ENCODE measurements around the gene SYNC. TPM values are rescaled to one million over a fixed set of nuclear protein-coding genes. Genes with fewer than 3 reads are reported as not detected.

Gene SYNC
- total and polyA plus RNA-seq, 2 experiments from 2014 or later: 6.8 to 9.0 TPM

DNA sequence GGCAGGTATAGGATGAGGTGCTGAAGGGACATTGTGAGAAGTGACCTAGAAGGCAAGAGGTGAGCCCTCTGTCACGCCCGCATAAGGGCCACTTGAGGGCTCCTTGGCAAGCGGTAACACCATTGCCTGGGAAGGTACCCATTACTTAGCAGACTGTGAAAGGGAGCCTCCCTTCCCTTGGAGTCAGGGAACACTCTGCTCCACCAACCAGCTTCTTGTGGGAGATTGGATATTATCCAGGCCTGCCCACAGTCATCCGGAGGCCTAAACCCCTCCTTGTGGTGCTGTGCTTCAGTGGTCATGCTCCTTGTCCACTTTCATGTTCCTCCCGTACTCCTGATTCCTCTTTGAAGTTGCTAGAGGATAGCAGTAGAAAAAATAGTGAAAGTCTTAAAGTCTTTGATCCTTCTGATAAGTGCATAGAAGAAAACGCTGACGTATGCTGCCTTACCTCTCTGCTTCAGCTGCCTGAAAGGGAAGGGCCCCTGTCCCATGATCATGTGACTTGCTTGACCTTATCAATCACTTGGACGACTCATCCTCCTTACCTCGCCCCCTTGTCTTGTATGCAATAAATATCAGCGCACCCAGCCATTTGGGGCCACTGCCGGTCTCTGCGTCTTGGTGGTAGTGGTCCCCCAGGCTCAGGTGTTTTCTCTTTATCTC is 35.5 kb downstream of the SYNC start:
- Histone ChIP-seq H2AFZ (no peak overlapping the region), H3K27ac (no peak overlapping the region), H3K4me3 (no peak overlapping the region), H3K4me1 (ENCODE audit: insufficient read depth) (no peaks in the 10 kb centered on the region), H3K4me2 (no peak overlapping the region), H4K20me1 (ENCODE audit: insufficient read depth, poor library complexity, severe bottlenecking) (peaks cover 7% of the 10 kb centered on the region), H3K9me3 (ENCODE audit: low read depth) (no peaks in the 10 kb centered on the region), H3K27me3 (no peaks in the 10 kb centered on the region), H3K36me3 (replicated peaks; ENCODE audit: insufficient read depth, low read depth) (no peaks in the 10 kb centered on the region), H3K9me2 (replicated peaks; ENCODE audit: insufficient read depth) (no peaks in the 10 kb centered on the region), H3K79me2 (peaks cover 67% of the 10 kb centered on the region)
- DNase-seq (ENCODE audit: low spot score): peak; percentile 34
- TF ChIP-seq EZH2 (IDR thresholded peaks at IDR 0.05; ENCODE audit: borderline replicate concordance) (no peak), EZH2phosphoT487 (IDR thresholded peaks at IDR 0.05; ENCODE audit: low read depth, severe bottlenecking, unreplicated experiment) (no peak)
- TF ChIP-seq, protein P1, sequence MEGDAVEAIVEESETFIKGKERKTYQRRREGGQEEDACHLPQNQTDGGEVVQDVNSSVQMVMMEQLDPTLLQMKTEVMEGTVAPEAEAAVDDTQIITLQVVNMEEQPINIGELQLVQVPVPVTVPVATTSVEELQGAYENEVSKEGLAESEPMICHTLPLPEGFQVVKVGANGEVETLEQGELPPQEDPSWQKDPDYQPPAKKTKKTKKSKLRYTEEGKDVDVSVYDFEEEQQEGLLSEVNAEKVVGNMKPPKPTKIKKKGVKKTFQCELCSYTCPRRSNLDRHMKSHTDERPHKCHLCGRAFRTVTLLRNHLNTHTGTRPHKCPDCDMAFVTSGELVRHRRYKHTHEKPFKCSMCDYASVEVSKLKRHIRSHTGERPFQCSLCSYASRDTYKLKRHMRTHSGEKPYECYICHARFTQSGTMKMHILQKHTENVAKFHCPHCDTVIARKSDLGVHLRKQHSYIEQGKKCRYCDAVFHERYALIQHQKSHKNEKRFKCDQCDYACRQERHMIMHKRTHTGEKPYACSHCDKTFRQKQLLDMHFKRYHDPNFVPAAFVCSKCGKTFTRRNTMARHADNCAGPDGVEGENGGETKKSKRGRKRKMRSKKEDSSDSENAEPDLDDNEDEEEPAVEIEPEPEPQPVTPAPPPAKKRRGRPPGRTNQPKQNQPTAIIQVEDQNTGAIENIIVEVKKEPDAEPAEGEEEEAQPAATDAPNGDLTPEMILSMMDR (IDR thresholded peaks at IDR 0.05; ENCODE audit: poor library complexity): no peak
- 71% methylated on average over 12 of the region's 12 CpGs for WGBS (ENCODE audit: low lambda C conversion rate, missing lambda C conversion rate)

DNA sequence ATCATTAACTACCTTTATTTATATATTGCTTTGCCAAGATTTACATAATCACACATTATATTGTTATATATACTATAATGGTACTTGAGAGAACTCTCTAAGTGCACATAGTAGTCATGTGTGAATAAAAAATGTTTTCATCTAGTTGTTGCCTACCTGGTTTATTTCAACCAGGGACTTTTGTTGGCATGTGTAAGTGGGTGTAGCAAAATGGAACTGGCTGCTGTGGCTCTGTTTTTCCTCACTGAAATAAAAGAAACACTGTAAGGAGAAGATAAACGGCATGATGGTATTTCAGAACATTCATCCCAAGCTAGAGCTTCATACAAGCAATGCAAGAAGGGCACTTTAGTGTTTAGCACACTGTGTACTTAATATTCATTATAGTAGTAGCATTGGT is 36.7 kb downstream of the SYNC start:
- Histone ChIP-seq H3K27ac (no peak overlapping the region), H4K20me1 (ENCODE audit: insufficient read depth, poor library complexity, severe bottlenecking) (peaks cover 7% of the 10 kb centered on the region), H3K4me3 (no peak overlapping the region), H3K4me2 (no peak overlapping the region), H3K36me3 (replicated peaks; ENCODE audit: insufficient read depth, low read depth) (no peaks in the 10 kb centered on the region), H3K27me3 (no peaks in the 10 kb centered on the region), H2AFZ (no peak overlapping the region), H3K4me1 (ENCODE audit: insufficient read depth) (no peaks in the 10 kb centered on the region), H3K9me3 (ENCODE audit: low read depth) (no peaks in the 10 kb centered on the region), H3K9me2 (replicated peaks; ENCODE audit: insufficient read depth) (no peaks in the 10 kb centered on the region), H3K79me2 (peaks cover 75% of the 10 kb centered on the region)
- no peak for TF ChIP-seq EZH2 (IDR thresholded peaks at IDR 0.05; ENCODE audit: borderline replicate concordance)
- TF ChIP-seq, protein P1 (IDR thresholded peaks at IDR 0.05; ENCODE audit: poor library complexity): no peak
- no peak for TF ChIP-seq EZH2phosphoT487 (IDR thresholded peaks at IDR 0.05; ENCODE audit: low read depth, severe bottlenecking, unreplicated experiment)
- 44% methylated on average over 1 of the region's 1 CpG for WGBS (ENCODE audit: low lambda C conversion rate, missing lambda C conversion rate)
- no peak for DNase-seq (ENCODE audit: low spot score)

DNA sequence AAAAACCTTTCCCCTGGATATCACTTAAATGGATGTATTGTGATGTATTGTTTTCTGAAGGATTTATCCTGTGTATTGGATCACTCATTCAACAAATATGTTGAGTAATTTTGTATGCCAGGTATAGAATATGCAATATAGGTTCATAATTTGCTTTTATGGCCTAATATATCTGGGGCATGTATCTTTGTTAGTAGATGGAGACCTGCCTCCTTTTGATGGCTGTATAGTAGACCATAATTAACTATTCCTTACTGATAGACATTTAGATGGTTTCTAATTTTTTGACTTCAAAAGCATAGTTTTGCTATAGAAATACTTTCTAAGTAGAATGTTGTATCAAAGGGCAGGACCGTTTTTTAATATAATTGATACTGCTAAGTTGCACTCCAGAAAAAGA is 43.0 kb downstream of the SYNC start:
- TF ChIP-seq EZH2phosphoT487 (IDR thresholded peaks at IDR 0.05; ENCODE audit: low read depth, severe bottlenecking, unreplicated experiment) (no peak), EZH2 (IDR thresholded peaks at IDR 0.05; ENCODE audit: borderline replicate concordance) (no peak)
- TF ChIP-seq, protein P1 (IDR thresholded peaks at IDR 0.05; ENCODE audit: poor library complexity): no peak
- Histone ChIP-seq H3K4me3 (no peak overlapping the region), H3K27ac (no peak overlapping the region), H3K9me3 (ENCODE audit: low read depth) (no peaks in the 10 kb centered on the region), H2AFZ (no peak overlapping the region), H3K4me1 (ENCODE audit: insufficient read depth) (peaks cover 8% of the 10 kb centered on the region), H3K4me2 (no peak overlapping the region), H3K79me2 (peaks cover 88% of the 10 kb centered on the region), H3K36me3 (replicated peaks; ENCODE audit: insufficient read depth, low read depth) (no peaks in the 10 kb centered on the region), H4K20me1 (ENCODE audit: insufficient read depth, poor library complexity, severe bottlenecking) (peaks cover 26% of the 10 kb centered on the region), H3K9me2 (replicated peaks; ENCODE audit: insufficient read depth) (no peaks in the 10 kb centered on the region), H3K27me3 (no peaks in the 10 kb centered on the region)
- no peak for DNase-seq (ENCODE audit: low spot score)
- WGBS (ENCODE audit: low lambda C conversion rate, missing lambda C conversion rate): 97% methylated on average over 1 of the region's 1 CpG
